ENCODE data around the gene SLC22A23. TPM values are rescaled to one million over a fixed set of nuclear protein-coding genes. Genes with fewer than 3 reads are reported as not detected.

Gene SLC22A23
- total RNA-seq, 1 experiment from 2014 or later: 6.8 TPM

DNA sequence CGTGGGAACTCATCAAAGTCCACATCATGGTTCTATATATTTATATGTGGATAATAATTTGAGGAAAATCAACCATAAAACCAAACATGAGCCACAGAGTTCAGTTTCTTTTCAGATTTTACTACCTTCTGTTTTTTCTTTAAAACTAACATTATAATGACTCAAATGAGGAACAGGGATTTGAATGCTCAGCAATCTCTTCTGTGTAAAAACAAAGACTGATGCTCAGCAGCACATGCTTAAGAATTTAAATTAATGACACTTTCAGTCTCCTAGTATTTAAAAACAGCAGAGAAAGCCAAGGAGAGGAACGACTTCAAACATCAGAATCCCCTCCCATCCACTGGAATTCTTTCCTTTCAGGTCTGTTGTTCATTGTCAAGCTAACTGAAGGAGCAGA lies 125.4 kb downstream of the SLC22A23 start:
- Mint-ChIP-seq H3K9me3 (no peaks in the 10 kb centered on the region), H3K27me3 (ENCODE audit: low read depth) (no peaks in the 10 kb centered on the region), H3K36me3 (ENCODE audit: insufficient read depth in 1 of 3, low read depth in 3 of 3) (peaks cover 0 to 3% (median 0%) of the 10 kb centered on the region in 3 experiments; a peak in 2 of 7 replicates), H3K4me3 (no peak overlapping the region), H3K4me1 (peaks cover 41 to 65% of the 10 kb centered on the region in 2 experiments), H3K27ac (0 out of 7 replicates have a peak overlapping the region, but pooled peaks of 1 of the 3 experiments have one; percentile 62)
- H2AFZ ChIP-seq (ENCODE audit: low read length): no peak overlapping the region
- peaks cover 14% of the 10 kb centered on the region; the same call in 1 of the 2 replicates for H3K4me1 ChIP-seq (ENCODE audit: insufficient read depth, low read length)
- peaks cover 5% of the 10 kb centered on the region; the same call in 1 of the 2 replicates for H3K79me2 ChIP-seq (ENCODE audit: insufficient read depth, low read length)
- no peaks in the 10 kb centered on the region for H3K9me3 ChIP-seq (ENCODE audit: control insufficient read depth, low read depth, low read length)
- H3K18ac ChIP-seq (ENCODE audit: insufficient read length, low read depth, low read length): no peak overlapping the region
- H2BK15ac ChIP-seq (ENCODE audit: low read depth, low read length): no peak overlapping the region
- no peak overlapping the region for H3K4me2 ChIP-seq (ENCODE audit: insufficient read depth, insufficient read length, low read length)
- H4K8ac ChIP-seq (replicated peaks; ENCODE audit: insufficient read length, low read depth, low read length): no peak overlapping the region
- H2BK120ac ChIP-seq (ENCODE audit: low read depth, low read length, poor library complexity, severe bottlenecking): no peak overlapping the region
- TF ChIP-seq, protein P1, sequence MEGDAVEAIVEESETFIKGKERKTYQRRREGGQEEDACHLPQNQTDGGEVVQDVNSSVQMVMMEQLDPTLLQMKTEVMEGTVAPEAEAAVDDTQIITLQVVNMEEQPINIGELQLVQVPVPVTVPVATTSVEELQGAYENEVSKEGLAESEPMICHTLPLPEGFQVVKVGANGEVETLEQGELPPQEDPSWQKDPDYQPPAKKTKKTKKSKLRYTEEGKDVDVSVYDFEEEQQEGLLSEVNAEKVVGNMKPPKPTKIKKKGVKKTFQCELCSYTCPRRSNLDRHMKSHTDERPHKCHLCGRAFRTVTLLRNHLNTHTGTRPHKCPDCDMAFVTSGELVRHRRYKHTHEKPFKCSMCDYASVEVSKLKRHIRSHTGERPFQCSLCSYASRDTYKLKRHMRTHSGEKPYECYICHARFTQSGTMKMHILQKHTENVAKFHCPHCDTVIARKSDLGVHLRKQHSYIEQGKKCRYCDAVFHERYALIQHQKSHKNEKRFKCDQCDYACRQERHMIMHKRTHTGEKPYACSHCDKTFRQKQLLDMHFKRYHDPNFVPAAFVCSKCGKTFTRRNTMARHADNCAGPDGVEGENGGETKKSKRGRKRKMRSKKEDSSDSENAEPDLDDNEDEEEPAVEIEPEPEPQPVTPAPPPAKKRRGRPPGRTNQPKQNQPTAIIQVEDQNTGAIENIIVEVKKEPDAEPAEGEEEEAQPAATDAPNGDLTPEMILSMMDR (conservative IDR thresholded peaks at IDR 0.05): no peak
- no peak overlapping the region for H2BK12ac ChIP-seq (ENCODE audit: insufficient read length, low read depth, low read length)
- H3K23ac ChIP-seq (ENCODE audit: insufficient read length, low read depth, low read length): no peak overlapping the region
- H4K20me1 ChIP-seq (ENCODE audit: control insufficient read depth, insufficient read depth, insufficient read length): peaks cover 4% of the 10 kb centered on the region
- no peak overlapping the region for H2BK5ac ChIP-seq (ENCODE audit: insufficient read length, low read length)
- no peak overlapping the region for H3K14ac ChIP-seq (ENCODE audit: insufficient read depth, low read length)
- no peak overlapping the region for H3K9ac ChIP-seq (ENCODE audit: extremely low read depth, insufficient read length, low read length)
- H3K27ac ChIP-seq (ENCODE audit: insufficient read length, low read depth, low read length): no peak overlapping the region
- DNase-seq: no peak
- H2AK5ac ChIP-seq (ENCODE audit: insufficient read length, low read length): no peak overlapping the region
- H2BK20ac ChIP-seq (ENCODE audit: low read depth, low read length, poor library complexity, severe bottlenecking): no peak overlapping the region
- H3K4ac ChIP-seq (ENCODE audit: low read depth, low read length): no peak overlapping the region
- no peaks in the 10 kb centered on the region for H3K23me2 ChIP-seq (ENCODE audit: insufficient read length, low read depth, low read length, poor library complexity, severe bottlenecking)
- WGBS (ENCODE audit: extremely low coverage, insufficient read length, low lambda C conversion rate): no CpG with 5 or more reads among the region's 2 CpGs
- no peak overlapping the region for H4K91ac ChIP-seq (ENCODE audit: insufficient read length, low read depth, low read length)
- no peaks in the 10 kb centered on the region for H3K27me3 ChIP-seq (ENCODE audit: insufficient read depth, low read length)
- H3K79me1 ChIP-seq (ENCODE audit: insufficient read depth, low read depth, low read length, poor library complexity, severe bottlenecking): no peaks in the 10 kb centered on the region
- H3K56ac ChIP-seq (ENCODE audit: insufficient read length, low read depth, low read length): no peak overlapping the region
- H4K5ac ChIP-seq (ENCODE audit: insufficient read length, low read depth, low read length): no peak overlapping the region
- no peak overlapping the region for H3T11ph ChIP-seq (ENCODE audit: low read length)
